Muscle of back (tissue), 11 donors: ENCODE data around the gene PTGS1. TPM values are rescaled to one million over a fixed set of nuclear protein-coding genes. Genes with fewer than 3 reads are reported as not detected.
"Not testable (repeated sequence)": the region's sequence is repeated elsewhere in the genome, so short reads cannot be mapped to it uniquely, and the experiment has no call there.

Experiments used
- DNase-seq, 3 donors: peaks; one replicate each; pipeline versions ENCODE4 v3.0.0 to v3.0.0-alpha.2; 2013
- polyA plus RNA-seq, 10 donors: library from polyadenylated mRNA; unstranded; fragments of 120-200 nt; gene quantifications; one replicate each; pipeline ENCODE4 v1.2.1, GENCODE V29; 2013; ENCODE audit not compliant: insufficient read length in 10 of 10

Gene PTGS1
- polyA plus RNA-seq, 10 donors: 2.9 to 14.3 (median 5.5) TPM

- DNase-seq: peak; percentile 50 to 86 (median 81)
These were observed 23.7 kb downstream of the PTGS1 start for GRCh38 chr9:122394265-122395125.

GRCh38 chr9:122396614-122397148 is 25.9 kb downstream of the PTGS1 start:
- DNase-seq: no peak

- DNase-seq: no peak
These were observed 26.9 kb downstream of the PTGS1 start for GRCh38 chr9:122397749-122398148.

DNA sequence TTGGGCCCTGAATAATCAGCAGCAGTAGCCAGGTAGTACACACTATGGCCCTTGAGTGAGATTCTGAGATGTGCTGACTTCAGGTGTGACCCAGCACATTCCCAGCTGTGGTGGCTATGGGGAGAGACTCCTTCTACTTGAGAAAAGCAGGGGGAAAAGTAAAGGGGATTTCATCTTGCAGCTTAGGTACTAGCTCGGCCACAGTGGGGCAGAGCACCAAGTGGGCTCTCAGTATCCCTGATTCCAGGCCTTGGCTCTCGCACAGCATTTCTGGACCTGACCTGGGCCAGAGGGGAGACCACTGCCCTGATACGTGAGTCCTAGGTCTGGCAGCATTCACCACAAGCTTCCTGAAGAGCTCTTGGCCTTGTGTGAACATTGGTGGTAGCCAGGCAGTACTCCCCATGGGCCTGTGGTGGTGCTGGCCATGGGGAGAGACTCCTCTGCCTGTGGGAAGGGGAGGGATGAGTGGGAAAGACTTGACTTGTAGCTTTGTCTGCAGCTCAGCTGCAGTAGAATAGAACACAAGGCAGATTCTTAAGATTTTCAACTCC is 27.6 kb downstream of the PTGS1 start:
- DNase-seq: no peak

- DNase-seq: no peak
These were observed 31.1 kb downstream of the PTGS1 start for GRCh38 chr9:122401896-122402295.

- peak in 1 of 3 donors; percentile 89 for DNase-seq
These were observed 31.6 kb downstream of the PTGS1 start for GRCh38 chr9:122402403-122402871.

DNA sequence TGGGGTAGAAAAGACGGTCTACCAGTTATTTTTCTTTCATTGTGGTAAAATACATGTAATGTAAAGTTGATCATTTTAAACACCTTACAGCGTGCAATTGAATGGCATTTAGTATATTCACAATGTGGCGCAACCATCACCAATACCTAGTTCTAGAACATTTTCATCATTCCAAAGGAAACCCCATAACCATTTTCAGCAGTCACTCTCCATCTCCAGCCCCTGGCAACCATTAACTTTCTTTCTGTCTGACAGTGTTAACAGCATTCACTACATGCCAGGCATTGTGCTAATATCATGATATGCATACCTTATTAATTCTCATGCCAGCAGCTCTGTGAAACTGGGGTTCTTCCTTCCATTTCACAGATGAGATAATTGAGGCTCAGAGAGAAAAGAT is 32.0 kb downstream of the PTGS1 start:
- no peak for DNase-seq

GRCh38 chr9:122403381-122404000 is 32.7 kb downstream of the PTGS1 start:
- no peak for DNase-seq

DNA sequence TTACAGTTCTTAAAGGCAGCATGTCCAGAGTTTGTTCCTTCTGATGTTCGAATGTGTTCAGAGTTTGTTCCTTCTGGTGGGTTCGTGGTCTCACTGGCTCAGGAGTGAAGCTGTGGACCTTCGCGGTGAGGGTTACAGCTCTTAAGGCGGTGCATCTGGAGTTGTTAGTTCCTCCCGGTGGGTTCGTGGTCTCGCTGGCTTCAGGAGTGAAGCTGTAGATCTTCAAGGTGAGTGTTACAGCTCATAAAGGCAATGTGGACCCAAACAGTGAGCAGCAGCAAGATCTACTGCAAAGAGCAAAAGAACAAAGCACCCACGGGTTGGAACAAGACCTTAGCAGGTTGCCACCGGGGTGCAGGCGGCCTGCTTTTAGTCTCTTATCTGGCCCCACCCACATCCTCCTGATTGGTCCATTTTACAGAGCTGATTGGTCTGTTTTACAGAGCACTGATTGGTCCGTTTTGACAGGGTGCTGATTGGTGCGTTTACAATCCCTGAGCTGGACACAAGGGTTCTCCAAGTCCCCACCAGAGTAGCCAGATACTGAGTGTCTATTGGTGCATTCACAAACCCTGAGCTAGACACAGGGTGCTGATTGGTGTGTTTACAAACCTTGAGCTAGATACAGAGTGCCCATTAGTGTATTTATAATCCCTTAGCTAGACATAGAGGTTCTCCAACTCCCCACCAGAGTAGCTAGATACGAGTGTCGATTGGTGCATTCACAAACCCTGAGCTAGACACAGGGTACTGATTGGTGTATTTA is 34.7 kb downstream of the PTGS1 start:
- not testable (repeated sequence) for DNase-seq

GRCh38 chr9:122406070-122406890 is 35.5 kb downstream of the PTGS1 start:
- no peak for DNase-seq

DNA sequence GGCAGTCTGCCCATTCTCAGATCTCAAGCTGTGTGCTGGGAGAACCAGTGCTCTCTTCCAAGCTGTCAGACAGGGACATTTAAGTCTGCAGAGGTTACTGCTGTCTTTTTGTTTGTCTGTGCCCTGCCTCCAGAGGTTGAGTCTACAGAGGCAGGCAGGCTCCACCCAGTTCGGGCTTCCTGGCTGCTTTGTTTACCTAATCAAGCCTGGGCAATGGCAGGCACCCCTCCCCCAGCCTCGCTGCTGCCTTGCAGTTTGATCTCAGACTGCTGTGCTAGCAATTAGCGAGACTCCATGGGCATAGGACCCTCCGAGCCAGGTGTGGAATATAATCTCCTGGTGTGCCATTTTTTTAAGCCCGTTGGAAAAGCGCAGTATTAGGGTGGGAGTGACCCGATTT is 43.3 kb downstream of the PTGS1 start:
- DNase-seq: not testable (repeated sequence)

DNA sequence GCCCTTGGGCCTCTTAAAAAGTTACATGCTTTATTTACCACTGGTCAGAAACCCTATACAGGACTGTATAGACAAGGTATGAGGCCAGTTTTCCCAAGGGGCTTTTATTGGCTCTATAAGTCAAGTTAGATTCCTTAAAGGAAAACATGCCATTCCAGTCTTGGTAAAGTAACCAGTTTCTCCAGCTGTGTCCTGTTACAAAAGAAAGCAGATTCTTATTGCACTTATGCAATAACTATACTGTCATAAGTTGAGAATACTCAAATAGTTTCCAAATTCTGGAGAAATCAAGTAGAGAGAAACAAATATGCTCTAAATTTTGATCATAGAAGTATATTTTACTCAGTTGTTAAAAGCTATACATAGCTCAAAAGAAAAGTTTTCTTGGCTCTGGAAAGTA is 47.2 kb downstream of the PTGS1 start:
- no peak for DNase-seq

- DNase-seq: no peak
These were observed 49.5 kb downstream of the PTGS1 start for GRCh38 chr9:122420315-122420714.

- DNase-seq: no peak
These were observed 54.3 kb downstream of the PTGS1 start for GRCh38 chr9:122425087-122425486.

GRCh38 chr9:122426723-122427122 is 55.9 kb downstream of the PTGS1 start:
- DNase-seq: no peak

DNA sequence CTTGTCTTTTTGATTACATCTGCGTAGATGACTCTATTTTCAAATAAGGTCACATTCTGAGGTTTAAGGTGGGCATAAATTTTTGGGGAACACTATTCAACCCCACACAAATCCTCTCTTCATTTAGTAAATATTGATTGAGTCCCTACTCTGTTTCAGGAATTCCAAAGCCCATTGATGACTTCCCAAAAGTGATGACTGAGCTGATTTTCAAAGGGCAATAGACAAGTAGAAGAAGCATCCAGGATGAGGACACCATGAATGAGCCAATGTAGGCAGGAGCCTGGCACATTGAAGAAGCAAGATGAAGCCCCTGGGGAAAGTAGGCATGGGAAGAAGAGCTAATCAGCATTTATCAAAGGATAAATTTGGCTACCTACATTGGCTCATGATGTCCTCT is 71.7 kb downstream of the PTGS1 start:
- no peak for DNase-seq

- peak in 2 of 3 donors; percentile 12 to 23 for DNase-seq
These were observed 73.4 kb downstream of the PTGS1 start for GRCh38 chr9:122444041-122444733.
